Medulla oblongata (tissue), 1 donor: ENCODE results near the gene GID4.

ENCODE experiments used
- DNase-seq: peaks from one replicate; pipeline ENCODE4 v3.0.0-alpha.2; 2015; ENCODE audit errors: extremely low spot score

The GID4 gene

GRCh38 chr17:18043491-18043890, 4.3 kb downstream of the GID4 start:
- no peak for DNase-seq

GRCh38 chr17:18044609-18045008, 5.4 kb downstream of the GID4 start:
- DNase-seq, result no peak

- DNase-seq, result no peak
Measured at GRCh38 chr17:18045691-18046350, 6.6 kb downstream of the GID4 start.

GRCh38 chr17:18055597-18055996, 16.4 kb downstream of the GID4 start:
- no peak for DNase-seq

- no peak for DNase-seq
Measured at GRCh38 chr17:18056214-18056613, 17.0 kb downstream of the GID4 start.

- no peak for DNase-seq
Measured at GRCh38 chr17:18059283-18059682, 20.1 kb downstream of the GID4 start.

- DNase-seq, result no peak
Measured at GRCh38 chr17:18064053-18064452, 24.8 kb downstream of the GID4 start.

GRCh38 chr17:18065546-18065945, 26.3 kb downstream of the GID4 start:
- no peak for DNase-seq

GRCh38 chr17:18066866-18067265, 27.7 kb downstream of the GID4 start:
- no peak for DNase-seq

GRCh38 chr17:18069101-18069500, 29.9 kb downstream of the GID4 start:
- DNase-seq, result no peak

- DNase-seq, result peak; percentile 12
Measured at GRCh38 chr17:18070861-18071340, 31.7 kb downstream of the GID4 start.

- DNase-seq, result no peak
Measured at GRCh38 chr17:18071751-18072150, 32.5 kb downstream of the GID4 start.

GRCh38 chr17:18074566-18075272, 35.5 kb downstream of the GID4 start:
- DNase-seq, result no peak

- DNase-seq, result no peak
Measured at GRCh38 chr17:18076936-18077335, 37.7 kb downstream of the GID4 start.

- no peak for DNase-seq
Measured at GRCh38 chr17:18079543-18079942, 40.3 kb downstream of the GID4 start.

GRCh38 chr17:18084256-18084655, 45.0 kb downstream of the GID4 start:
- DNase-seq, result no peak

GRCh38 chr17:18087610-18088491, 48.6 kb downstream of the GID4 start, which contains the start of gene DRG2:
TSS of gene DRG2 (plus strand) at chr17:18087948. CDS start at chr17:18088024, 76 bp downstream.
- peak; percentile 88 for DNase-seq

GRCh38 chr17:18089613-18090012, 50.4 kb downstream of the GID4 start:
- DNase-seq, result no peak

- no peak for DNase-seq
Measured at GRCh38 chr17:18093616-18094408, 54.6 kb downstream of the GID4 start.

GRCh38 chr17:18094409-18094807, 55.2 kb downstream of the GID4 start:
- no peak for DNase-seq

- no peak for DNase-seq
Measured at GRCh38 chr17:18099516-18099915, 60.3 kb downstream of the GID4 start.
